Astrocyte (in vitro differentiated cells and primary cell): ENCODE results near the gene GLP2R. TPM values are rescaled to one million over a fixed set of nuclear protein-coding genes. Genes with fewer than 3 reads are reported as not detected.

Source experiments
- DNase-seq: peaks from one replicate; pipeline ENCODE4 v3.0.0-alpha.2; 2010; ENCODE audit warnings: low read depth
- FAIRE-seq: peaks from 2 replicates; lab custom pipeline; 2011; peaks lifted over from hg19 to GRCh38; lab: Jason Lieb, UNC
- H2AFZ ChIP-seq: 2 replicates; pipeline ENCODE4 v1.6.0; 2012; ENCODE audit warnings: low read depth, low read length, inconsistent platforms
- H3K27ac ChIP-seq: 2 replicates; pipeline ENCODE4 v1.5.1; 2011; ENCODE audit warnings: low read depth, low read length, inconsistent platforms
- H3K27me3 ChIP-seq: 2 replicates; pipeline ENCODE4 v1.6.0; 2011; ENCODE audit warnings: low read length, inconsistent platforms; ENCODE audit not compliant: insufficient read depth
- H3K36me3 ChIP-seq: 2 replicates; pipeline ENCODE4 v1.5.1; 2011; ENCODE audit warnings: low read length, inconsistent platforms; ENCODE audit not compliant: insufficient read depth
- H3K4me1 ChIP-seq: 2 replicates; pipeline ENCODE4 v1.5.1; 2011; ENCODE audit warnings: low read length, inconsistent platforms; ENCODE audit not compliant: insufficient read depth
- H3K4me2 ChIP-seq: 2 replicates; pipeline ENCODE4 v1.6.0; 2012; ENCODE audit warnings: low read length, inconsistent platforms
- H3K4me3 ChIP-seq: 2 replicates; pipeline ENCODE4 v1.5.1; 2011; ENCODE audit warnings: low read depth, mild to moderate bottlenecking, low read length, inconsistent platforms; ENCODE audit not compliant: insufficient read depth
- H3K79me2 ChIP-seq: 2 replicates; pipeline ENCODE4 v1.6.0; 2012; ENCODE audit warnings: mild to moderate bottlenecking, low read length, inconsistent platforms; ENCODE audit not compliant: insufficient read depth
- H3K9ac ChIP-seq: 2 replicates; pipeline ENCODE4 v1.6.0; 2012; ENCODE audit warnings: mild to moderate bottlenecking, low read length, inconsistent platforms
- H3K9me3 ChIP-seq: 2 replicates; pipeline ENCODE4 v1.5.1; 2012; ENCODE audit warnings: low read depth, mild to moderate bottlenecking, low read length, inconsistent platforms; ENCODE audit not compliant: insufficient read depth
- H4K20me1 ChIP-seq: 2 replicates; pipeline ENCODE4 v1.6.0; 2012; ENCODE audit warnings: low read length, inconsistent platforms; ENCODE audit not compliant: insufficient read depth
- H3K27ac Mint-ChIP-seq: one replicate; pipeline ENCODE4 v1.8.0; 2021; ENCODE audit warnings: mild to moderate bottlenecking, mixed read lengths; ENCODE audit not compliant: unreplicated experiment
- H3K27me3 Mint-ChIP-seq: one replicate; pipeline ENCODE4 v1.8.0; 2021; ENCODE audit warnings: low read depth, mixed read lengths; ENCODE audit not compliant: unreplicated experiment
- H3K36me3 Mint-ChIP-seq: one replicate; pipeline ENCODE4 v1.8.0; 2021; ENCODE audit warnings: low read depth, mixed read lengths; ENCODE audit not compliant: unreplicated experiment
- H3K4me1 Mint-ChIP-seq: one replicate; pipeline ENCODE4 v1.8.0; 2021; ENCODE audit warnings: low read depth, mixed read lengths; ENCODE audit not compliant: unreplicated experiment
- H3K4me3 Mint-ChIP-seq: one replicate; pipeline ENCODE4 v1.8.0; 2021; ENCODE audit warnings: mild to moderate bottlenecking, moderate library complexity, mixed read lengths; ENCODE audit not compliant: unreplicated experiment
- H3K9me3 Mint-ChIP-seq: one replicate; pipeline ENCODE4 v1.8.0; 2021; ENCODE audit warnings: mild to moderate bottlenecking, mixed read lengths; ENCODE audit not compliant: unreplicated experiment
- CTCF ChIP-seq: IDR thresholded peaks from 2 replicates; pipeline ENCODE4 v1.5.1; 2011; ENCODE audit warnings: low read depth, mild to moderate bottlenecking, inconsistent platforms, low read length, moderate library complexity; ENCODE audit not compliant: insufficient read depth
- EZH2 ChIP-seq: IDR thresholded peaks from 2 replicates; pipeline ENCODE4 v1.6.1; 2012; ENCODE audit warnings: mild to moderate bottlenecking, low read length, inconsistent platforms; ENCODE audit not compliant: insufficient read depth
- total RNA-seq: library from RNA; stranded (reverse); gene quantifications from 2 replicates; pipeline ENCODE4 v1.2.1, GENCODE V29; 2021

GLP2R gene
- total RNA-seq, 1 donor from 2014 or later = 0.41 TPM

GRCh38 chr17:9907131-9907530 is 81.4 kb downstream of the GLP2R start:
- no peak overlapping the region for H3K4me3 ChIP-seq
- Mint-ChIP-seq H3K27ac (no peak overlapping the region), H3K27me3 (peaks cover 20% of the 10 kb centered on the region), H3K9me3 (peaks cover 8% of the 10 kb centered on the region), H3K4me1 (no peaks in the 10 kb centered on the region), H3K36me3 (peaks cover 3% of the 10 kb centered on the region), H3K4me3 (no peak overlapping the region)
- DNase-seq = no peak
- TF ChIP-seq EZH2 = no peak
- TF ChIP-seq CTCF = no peak
- no peaks in the 10 kb centered on the region for H3K9me3 ChIP-seq
- H3K4me1 ChIP-seq = no peaks in the 10 kb centered on the region
- H3K27ac ChIP-seq = no peak overlapping the region
- H4K20me1 ChIP-seq = no peaks in the 10 kb centered on the region
- H3K27me3 ChIP-seq = no peaks in the 10 kb centered on the region
- no peak overlapping the region for H3K9ac ChIP-seq
- no peak for FAIRE-seq
- H2AFZ ChIP-seq = no peak overlapping the region
- no peaks in the 10 kb centered on the region for H3K36me3 ChIP-seq
- no peaks in the 10 kb centered on the region for H3K79me2 ChIP-seq
- no peak overlapping the region for H3K4me2 ChIP-seq

DNA sequence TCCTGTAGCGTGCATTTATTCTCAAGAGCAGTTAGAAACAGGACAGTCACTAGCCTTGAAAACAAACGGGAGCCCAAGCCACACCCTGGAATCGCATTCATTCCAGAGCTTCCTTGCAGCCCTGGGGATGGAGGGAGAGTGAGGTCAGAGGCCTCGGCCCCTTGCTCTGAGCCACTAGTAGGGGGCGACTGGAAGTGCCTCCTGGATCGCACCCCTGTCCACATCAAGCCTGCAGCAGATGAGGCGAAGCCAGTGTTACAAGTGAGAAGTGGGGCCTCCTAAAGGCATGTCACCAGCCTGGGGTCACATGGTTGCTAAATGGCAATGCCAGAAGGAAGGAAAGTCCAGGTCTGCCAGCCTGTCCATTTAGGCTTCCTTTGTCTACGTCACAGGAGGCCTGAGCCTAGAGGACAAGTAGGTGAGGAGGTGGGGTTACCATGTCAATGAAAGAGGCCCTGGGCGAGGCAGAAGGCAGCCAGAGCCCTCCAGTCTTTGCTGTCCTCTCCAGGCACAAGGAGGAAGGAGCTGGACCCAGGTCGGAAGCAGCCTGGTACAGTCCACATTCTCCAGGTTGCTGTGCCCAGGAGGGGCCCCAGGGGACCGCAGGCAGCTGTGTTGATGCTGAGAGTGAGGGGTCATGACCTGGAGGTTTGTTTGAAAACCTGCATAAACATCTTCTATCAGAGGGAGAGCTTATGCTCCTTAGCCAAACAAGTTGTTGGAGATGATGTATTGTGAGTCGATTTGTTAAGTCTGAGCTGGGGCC is 82.3 kb downstream of the GLP2R start:
- no peak overlapping the region for H3K27ac ChIP-seq
- no peaks in the 10 kb centered on the region for H3K4me1 ChIP-seq
- H3K4me2 ChIP-seq = no peak overlapping the region
- no peak overlapping the region for H3K4me3 ChIP-seq
- Mint-ChIP-seq H3K4me3 (no peak overlapping the region), H3K27ac (no peak overlapping the region), H3K4me1 (peaks cover 2% of the 10 kb centered on the region), H3K9me3 (peaks cover 8% of the 10 kb centered on the region), H3K36me3 (peaks cover 3% of the 10 kb centered on the region), H3K27me3 (peaks cover 27% of the 10 kb centered on the region)
- H3K79me2 ChIP-seq = no peaks in the 10 kb centered on the region
- H4K20me1 ChIP-seq = no peaks in the 10 kb centered on the region
- no peaks in the 10 kb centered on the region for H3K27me3 ChIP-seq
- no peaks in the 10 kb centered on the region for H3K36me3 ChIP-seq
- H2AFZ ChIP-seq = no peak overlapping the region
- TF ChIP-seq CTCF = no peak
- TF ChIP-seq EZH2 = no peak
- H3K9me3 ChIP-seq = no peaks in the 10 kb centered on the region
- H3K9ac ChIP-seq = no peak overlapping the region
- DNase-seq = no peak
- no peak for FAIRE-seq

DNA sequence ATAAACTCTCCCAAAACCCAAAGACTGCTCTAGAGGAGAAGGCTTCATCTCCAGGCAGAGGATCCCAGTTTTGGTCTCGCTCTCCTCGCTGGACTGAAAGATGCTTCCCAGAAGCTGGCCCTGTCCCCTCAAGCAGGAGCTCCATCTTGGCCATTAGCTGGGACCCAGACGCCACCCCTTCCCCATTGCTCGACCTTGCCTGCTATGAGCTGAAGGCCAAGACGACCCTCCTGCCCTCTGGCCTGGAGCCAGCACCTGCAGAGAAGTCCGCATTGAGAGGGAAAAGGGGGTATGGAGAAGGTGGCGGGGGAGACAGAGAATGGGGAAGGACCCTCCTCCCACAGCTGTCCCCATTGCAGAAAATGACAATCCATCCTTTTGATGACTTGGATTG is 82.9 kb downstream of the GLP2R start:
- no peak overlapping the region for H2AFZ ChIP-seq
- DNase-seq (no peak), FAIRE-seq (no peak)
- H3K27me3 ChIP-seq = no peaks in the 10 kb centered on the region
- H3K9me3 Mint-ChIP-seq = peaks cover 8% of the 10 kb centered on the region
- no peak overlapping the region for H3K4me3 Mint-ChIP-seq
- H3K27ac ChIP-seq = no peak overlapping the region
- H3K9me3 ChIP-seq = no peaks in the 10 kb centered on the region
- peaks cover 3% of the 10 kb centered on the region for H3K36me3 Mint-ChIP-seq
- peaks cover 26% of the 10 kb centered on the region for H3K27me3 Mint-ChIP-seq
- no peak overlapping the region for H3K4me3 ChIP-seq
- H3K4me1 ChIP-seq = no peaks in the 10 kb centered on the region
- H3K27ac Mint-ChIP-seq = no peak overlapping the region
- peaks cover 2% of the 10 kb centered on the region for H3K4me1 Mint-ChIP-seq
- H3K79me2 ChIP-seq = no peaks in the 10 kb centered on the region
- H3K4me2 ChIP-seq = no peak overlapping the region
- TF ChIP-seq CTCF (no peak), EZH2 (no peak)
- H3K9ac ChIP-seq = no peak overlapping the region
- H3K36me3 ChIP-seq = no peaks in the 10 kb centered on the region
- no peaks in the 10 kb centered on the region for H4K20me1 ChIP-seq
